COLO668 (cell line): Measurements from ENCODE around the gene CCDC68.

Experiments
- DNase-seq: peaks from one replicate; lab custom pipeline; 2025; ENCODE audit not compliant: unreplicated experiment; lab: John Stamatoyannopoulos, UW

Gene CCDC68

DNA sequence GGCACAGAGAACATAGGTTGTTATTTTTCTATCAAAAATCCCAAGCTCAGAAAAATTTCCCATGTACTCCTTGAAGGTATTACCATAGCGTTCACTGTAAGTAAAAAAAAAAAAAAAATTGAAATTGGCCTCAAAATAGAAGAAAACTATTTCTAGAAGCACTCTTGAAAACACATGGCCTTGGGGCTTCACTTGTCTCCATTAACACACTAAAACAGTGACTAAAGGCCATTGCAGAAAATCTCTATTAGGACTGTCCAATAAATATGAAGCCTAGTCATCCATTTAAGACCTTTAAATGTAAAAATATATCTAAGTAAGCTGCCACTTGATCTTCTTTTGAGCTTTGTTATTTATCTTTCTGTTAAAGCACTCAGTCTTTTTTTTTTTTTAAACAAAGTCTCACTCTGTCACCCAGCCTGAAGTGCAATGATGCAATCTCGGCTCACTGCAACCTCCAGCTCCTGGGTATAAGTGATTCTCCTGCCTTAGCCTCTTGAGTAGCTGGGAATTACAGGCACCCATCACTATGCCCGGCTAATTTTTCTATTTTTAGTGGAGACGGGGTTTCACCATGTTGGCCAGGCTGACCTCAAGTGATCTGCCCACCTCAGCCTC lies 35.8 kb downstream of the CCDC68 start:
- no peak for DNase-seq

- no peak for DNase-seq
These were observed 39.8 kb downstream of the CCDC68 start for GRCh38 chr18:54919412-54919811.

DNA sequence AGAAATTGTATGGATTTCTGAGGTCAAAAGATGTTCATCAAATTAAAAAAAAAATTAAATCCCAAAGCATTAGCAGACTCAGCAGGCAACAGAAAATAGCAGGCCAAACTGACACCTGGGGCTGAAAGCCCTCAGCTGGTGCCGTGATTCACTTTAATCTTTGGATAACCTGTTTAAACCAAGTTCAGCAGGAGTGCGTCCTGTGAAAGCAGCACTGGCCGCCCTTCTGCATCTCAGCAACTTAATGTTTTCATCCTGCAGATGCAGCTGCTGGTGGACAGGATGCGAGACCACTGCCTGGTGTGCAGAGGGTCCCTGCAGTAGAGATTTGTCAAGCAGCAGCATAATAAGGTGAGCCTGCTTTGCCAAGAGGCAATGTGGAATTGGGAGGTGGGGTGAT lies 41.2 kb downstream of the CCDC68 start:
- DNase-seq: no peak

GRCh38 chr18:54916507-54916906 lies 42.8 kb downstream of the CCDC68 start:
- DNase-seq: no peak

GRCh38 chr18:54914816-54915215 lies 44.4 kb downstream of the CCDC68 start:
- DNase-seq: no peak

DNA sequence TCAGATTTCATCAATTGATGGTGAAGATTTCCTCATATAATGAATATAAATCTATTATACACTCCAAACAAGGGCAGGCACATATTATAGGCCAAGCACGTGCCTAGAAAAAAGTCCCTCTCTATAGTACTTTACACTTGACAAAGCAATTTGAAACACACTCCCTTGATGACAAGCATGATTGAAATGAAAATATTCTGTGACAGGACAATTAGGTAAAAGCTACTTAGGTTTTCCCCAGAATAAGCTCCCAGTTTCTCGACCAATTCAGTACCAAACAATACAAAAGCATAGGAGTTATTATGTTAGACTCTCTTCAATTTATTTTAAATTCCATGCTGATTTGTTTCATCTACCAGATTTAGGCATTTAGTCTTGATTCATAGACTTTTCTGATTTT lies 47.7 kb downstream of the CCDC68 start:
- DNase-seq: no peak

GRCh38 chr18:54910161-54910919 lies 48.9 kb downstream of the CCDC68 start:
- no peak for DNase-seq

GRCh38 chr18:54909538-54909937 lies 49.7 kb downstream of the CCDC68 start:
- no peak for DNase-seq

GRCh38 chr18:54906331-54907185 lies 52.7 kb downstream of the CCDC68 start:
- no peak for DNase-seq

GRCh38 chr18:54905629-54906028 lies 53.6 kb downstream of the CCDC68 start:
- no peak for DNase-seq

GRCh38 chr18:54904581-54904980 lies 54.7 kb downstream of the CCDC68 start:
- no peak for DNase-seq

DNA sequence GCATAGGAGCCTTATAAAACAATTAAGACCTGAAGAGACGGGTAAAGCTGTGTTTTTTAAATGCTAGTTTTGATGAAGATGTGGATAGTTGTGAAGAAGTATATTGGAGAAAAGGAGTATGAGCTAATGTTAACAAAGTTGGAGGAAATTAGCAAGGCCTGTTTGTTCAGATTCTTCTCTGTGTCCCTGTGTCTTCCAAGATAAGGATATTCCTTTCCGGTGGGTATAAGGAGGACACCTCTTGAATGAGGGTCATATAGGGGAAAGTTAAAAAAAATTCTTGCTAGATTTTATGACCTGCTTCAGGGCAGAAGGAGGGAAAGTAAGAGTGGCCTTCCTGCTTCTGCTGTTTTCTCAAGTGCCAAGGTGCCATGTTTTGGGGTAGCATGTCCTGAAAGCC lies 59.0 kb downstream of the CCDC68 start:
- DNase-seq: no peak

- no peak for DNase-seq
These were observed 59.8 kb downstream of the CCDC68 start for GRCh38 chr18:54899500-54899899.

- DNase-seq: no peak
These were observed 70.3 kb downstream of the CCDC68 start for GRCh38 chr18:54888933-54889332.

DNA sequence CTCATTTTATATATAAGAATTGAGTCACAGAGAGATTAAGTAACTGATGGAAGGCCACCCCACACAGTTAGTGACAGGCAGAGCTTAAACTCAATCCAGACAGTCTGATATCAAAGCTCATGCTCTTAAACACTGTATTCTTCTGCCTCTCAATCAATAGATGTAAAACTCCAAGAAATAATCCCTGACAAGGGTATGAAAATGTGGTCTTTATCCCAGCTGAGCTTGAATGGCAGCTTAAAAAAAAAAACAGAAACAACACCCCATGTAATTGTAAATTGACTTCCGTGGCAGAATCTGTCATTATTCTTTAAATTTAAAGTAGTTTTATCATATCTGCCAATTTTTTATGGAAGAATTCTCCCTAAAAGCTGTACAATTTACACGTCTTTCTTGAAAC lies 70.9 kb downstream of the CCDC68 start:
- DNase-seq: no peak

DNA sequence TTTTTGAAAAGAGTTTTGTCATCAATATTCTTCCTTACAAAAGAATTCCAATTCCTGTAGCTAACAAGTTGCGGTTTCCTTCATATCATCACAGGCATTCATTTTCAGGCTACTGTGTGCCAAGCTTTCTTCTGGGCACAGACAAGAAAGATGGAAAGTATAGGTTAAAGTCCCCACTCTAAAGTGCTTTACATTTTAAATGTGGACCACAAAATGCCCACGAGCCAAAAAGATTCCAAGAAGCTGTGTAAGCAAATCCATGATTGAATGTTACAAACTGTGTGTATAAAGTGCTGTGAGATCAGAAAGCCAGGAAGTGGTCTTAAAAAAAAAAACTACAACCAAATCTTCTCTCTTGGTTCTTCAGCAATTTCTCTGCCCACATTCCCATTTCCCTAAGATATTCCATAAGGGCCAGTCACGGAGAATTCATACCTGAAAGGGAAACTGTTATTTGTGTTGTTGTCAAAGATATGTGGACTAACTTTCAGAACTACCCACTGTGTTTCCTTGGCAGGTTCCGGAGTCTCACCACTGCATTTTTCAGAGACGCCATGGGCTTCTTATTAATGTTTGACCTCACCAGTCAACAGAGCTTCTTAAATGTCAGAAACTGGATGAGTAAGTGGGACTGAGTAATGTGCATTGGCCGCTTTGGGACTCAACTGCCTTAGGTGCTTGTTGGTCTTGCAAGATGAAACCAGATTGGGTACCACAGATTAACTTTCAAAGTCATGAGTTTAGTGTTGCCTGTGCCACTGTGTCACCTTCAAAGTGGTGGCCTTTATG lies 75.3 kb downstream of the CCDC68 start:
- DNase-seq: no peak

- DNase-seq: no peak
These were observed 76.9 kb downstream of the CCDC68 start for GRCh38 chr18:54882318-54882717.

- DNase-seq: no peak
These were observed 78.0 kb downstream of the CCDC68 start for GRCh38 chr18:54881229-54881768.

DNA sequence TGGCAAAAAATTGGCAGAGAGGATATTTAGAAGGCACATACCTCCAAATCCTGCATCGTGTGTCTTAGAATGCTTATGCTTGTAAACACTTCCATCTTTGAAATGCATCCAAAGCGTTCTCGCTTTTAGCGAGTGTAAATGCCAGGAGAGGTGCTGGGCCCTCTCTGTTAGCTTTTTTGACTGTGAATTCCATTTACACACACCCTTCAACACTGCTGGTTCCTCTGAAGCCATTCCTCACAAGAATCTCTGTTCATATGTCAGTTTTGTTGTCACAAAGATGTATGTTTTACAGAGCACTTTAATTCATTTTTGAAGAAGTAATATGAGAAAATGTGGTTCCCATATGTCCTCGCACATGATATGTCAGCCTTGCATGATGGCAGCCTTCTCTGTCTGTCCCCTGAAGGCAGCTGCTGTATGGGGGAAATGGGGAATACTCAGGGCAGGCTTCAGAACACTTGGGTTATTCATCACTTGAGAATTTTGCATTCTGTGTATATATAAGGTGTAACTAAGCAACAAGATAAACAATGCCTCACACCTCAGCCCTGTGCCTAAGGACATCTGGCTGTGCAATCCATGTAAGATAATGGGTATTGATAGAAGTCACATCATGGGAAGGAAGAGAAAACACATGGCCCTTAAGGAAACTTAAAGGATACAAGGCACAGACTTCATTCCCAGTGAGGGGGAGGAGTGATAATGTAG lies 78.7 kb downstream of the CCDC68 start:
- no peak for DNase-seq

DNA sequence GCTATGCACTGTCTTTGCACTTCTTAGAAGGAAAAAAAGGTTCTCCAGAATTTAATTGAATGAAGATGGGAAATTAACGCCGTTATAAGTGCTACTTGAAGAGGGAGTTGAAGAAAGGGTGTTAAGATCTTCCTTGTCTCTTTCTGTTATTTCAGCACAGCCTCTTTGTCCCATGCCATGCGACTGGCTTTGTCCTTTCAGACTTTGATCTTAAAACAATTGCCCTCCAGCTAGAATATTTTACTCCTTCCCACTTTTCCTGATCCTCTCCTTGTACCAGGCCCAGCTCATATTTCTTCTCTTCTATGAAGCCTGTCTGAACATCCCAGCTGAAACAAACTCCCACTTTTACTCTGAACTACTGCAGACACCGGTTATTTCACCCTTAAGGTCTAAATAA lies 79.6 kb downstream of the CCDC68 start:
- DNase-seq: no peak
